MM.1S (cell line): ENCODE measurements around the gene ATP8B4.

Source experiments
- DNase-seq: peaks from one replicate; pipeline ENCODE4 v3.0.0-alpha.2; 2015
- H2AFZ ChIP-seq: fragments of 300-600 bp; sonication (generic); 2 replicates; pipeline ENCODE4 v1.6.0; 2016; ENCODE audit warnings: antibody characterized with exemption, low read length
- H3F3A ChIP-seq: fragments of 300-600 bp; sonication (generic); 2 replicates; pipeline ENCODE4 v1.6.1; 2016; ENCODE audit warnings: mild to moderate bottlenecking, antibody characterized with exemption, low read length, moderate library complexity, mixed read lengths; ENCODE audit not compliant: insufficient read depth
- H3K27ac ChIP-seq: fragments of 300-600 bp; sonication (generic); 2 replicates; pipeline ENCODE4 v1.5.1; 2016; ENCODE audit warnings: mild to moderate bottlenecking, low read length
- H3K27me3 ChIP-seq: fragments of 300-600 bp; sonication (generic); replicated peaks from 2 replicates; pipeline ENCODE4 v1.6.0; 2016; ENCODE audit warnings: low read length; ENCODE audit not compliant: insufficient read depth
- H3K36me3 ChIP-seq: fragments of 300-600 bp; sonication (generic); replicated peaks from 2 replicates; pipeline ENCODE4 v1.6.1; 2016; ENCODE audit warnings: mild to moderate bottlenecking, low read length, mixed read lengths; ENCODE audit not compliant: insufficient read depth
- H3K4me1 ChIP-seq: fragments of 300-600 bp; sonication (generic); 2 replicates; pipeline ENCODE4 v1.6.1; 2016; ENCODE audit warnings: low read length, mixed read lengths
- H3K4me2 ChIP-seq: fragments of 300-600 bp; sonication (generic); 2 replicates; pipeline ENCODE4 v1.6.0; 2016; ENCODE audit warnings: low read depth, low read length
- H3K4me3 ChIP-seq: fragments of 300-600 bp; sonication (generic); 2 replicates; pipeline ENCODE4 v1.5.1; 2016; ENCODE audit warnings: low read length, mixed read lengths
- H3K79me2 ChIP-seq: fragments of 300-600 bp; sonication (generic); 2 replicates; pipeline ENCODE4 v1.6.1; 2016; ENCODE audit warnings: mixed run types, low read length, mixed read lengths
- H3K9ac ChIP-seq: fragments of 300-600 bp; sonication (generic); 2 replicates; pipeline ENCODE4 v1.6.1; 2016; ENCODE audit warnings: low read length, mixed read lengths
- H3K9me2 ChIP-seq: fragments of 300-600 bp; sonication (generic); replicated peaks from 2 replicates; pipeline ENCODE4 v1.6.1; 2016; ENCODE audit warnings: mild to moderate bottlenecking, low read length, mixed read lengths; ENCODE audit not compliant: insufficient read depth
- H3K9me3 ChIP-seq: fragments of 300-600 bp; sonication (generic); replicated peaks from 2 replicates; pipeline ENCODE4 v1.6.1; 2016; ENCODE audit warnings: mild to moderate bottlenecking, low read length, mixed read lengths; ENCODE audit not compliant: insufficient read depth
- H4K20me1 ChIP-seq: fragments of 300-600 bp; sonication (generic); 2 replicates; pipeline ENCODE4 v1.6.1; 2016; ENCODE audit warnings: mild to moderate bottlenecking, low read length, moderate library complexity, mixed read lengths; ENCODE audit not compliant: insufficient read depth
- EZH2 ChIP-seq: fragments of 300-600 bp; sonication (generic); optimal IDR thresholded peaks from 2 replicates; pipeline ENCODE3; 2017; ENCODE audit warnings: low read depth, mild to moderate bottlenecking, antibody characterized with exemption, low read length, mixed read lengths
- EZH2phosphoT487 ChIP-seq: fragments of 300-600 bp; sonication (generic); IDR thresholded peaks from 2 replicates; pipeline ENCODE4 v1.6.1; 2018; ENCODE audit warnings: antibody characterized with exemption, low read length
- TF ChIP-seq, protein P1 (sequence below): fragments of 300-600 bp; sonication (generic); IDR thresholded peaks from 2 replicates; pipeline ENCODE4 v1.5.1; 2016; ENCODE audit warnings: antibody characterized with exemption, low read length, mixed read lengths

Gene ATP8B4

DNA sequence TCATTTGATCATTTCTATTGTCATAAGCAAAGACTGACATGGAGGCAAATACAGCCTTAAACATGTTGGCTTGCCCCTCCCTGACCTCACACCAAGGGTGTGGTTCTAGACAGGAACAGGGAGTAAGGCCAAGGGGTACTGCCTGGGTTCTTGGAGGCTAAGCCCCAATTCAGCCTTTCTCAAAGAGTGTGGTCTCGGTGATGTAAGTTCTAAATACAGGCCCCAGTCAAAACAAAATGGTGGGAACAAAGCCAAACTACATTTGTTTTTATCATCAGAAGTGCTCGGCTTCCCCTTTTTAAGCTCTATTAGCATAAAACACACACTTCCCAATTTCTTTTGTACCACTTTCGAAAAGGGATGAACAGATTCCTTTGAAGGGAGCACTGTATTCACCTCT, 129.5 kb downstream of the ATP8B4 start:
- Histone ChIP-seq H2AFZ (no peak overlapping the region), H3K9ac (no peak overlapping the region), H4K20me1 (no peaks in the 10 kb centered on the region), H3K27me3 (no peaks in the 10 kb centered on the region), H3K4me1 (no peaks in the 10 kb centered on the region), H3K9me3 (no peaks in the 10 kb centered on the region), H3K4me2 (no peak overlapping the region), H3F3A (no peaks in the 10 kb centered on the region), H3K36me3 (no peaks in the 10 kb centered on the region), H3K79me2 (no peaks in the 10 kb centered on the region), H3K27ac (no peak overlapping the region), H3K4me3 (no peak overlapping the region), H3K9me2 (no peaks in the 10 kb centered on the region)
- no peak for DNase-seq
- TF ChIP-seq EZH2phosphoT487 (no peak), EZH2 (no peak)
- TF ChIP-seq, protein P1, sequence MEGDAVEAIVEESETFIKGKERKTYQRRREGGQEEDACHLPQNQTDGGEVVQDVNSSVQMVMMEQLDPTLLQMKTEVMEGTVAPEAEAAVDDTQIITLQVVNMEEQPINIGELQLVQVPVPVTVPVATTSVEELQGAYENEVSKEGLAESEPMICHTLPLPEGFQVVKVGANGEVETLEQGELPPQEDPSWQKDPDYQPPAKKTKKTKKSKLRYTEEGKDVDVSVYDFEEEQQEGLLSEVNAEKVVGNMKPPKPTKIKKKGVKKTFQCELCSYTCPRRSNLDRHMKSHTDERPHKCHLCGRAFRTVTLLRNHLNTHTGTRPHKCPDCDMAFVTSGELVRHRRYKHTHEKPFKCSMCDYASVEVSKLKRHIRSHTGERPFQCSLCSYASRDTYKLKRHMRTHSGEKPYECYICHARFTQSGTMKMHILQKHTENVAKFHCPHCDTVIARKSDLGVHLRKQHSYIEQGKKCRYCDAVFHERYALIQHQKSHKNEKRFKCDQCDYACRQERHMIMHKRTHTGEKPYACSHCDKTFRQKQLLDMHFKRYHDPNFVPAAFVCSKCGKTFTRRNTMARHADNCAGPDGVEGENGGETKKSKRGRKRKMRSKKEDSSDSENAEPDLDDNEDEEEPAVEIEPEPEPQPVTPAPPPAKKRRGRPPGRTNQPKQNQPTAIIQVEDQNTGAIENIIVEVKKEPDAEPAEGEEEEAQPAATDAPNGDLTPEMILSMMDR = no peak

- Histone ChIP-seq H3K4me3 (no peak overlapping the region), H3K79me2 (no peaks in the 10 kb centered on the region), H3K4me2 (no peak overlapping the region), H3K9ac (no peak overlapping the region), H3K4me1 (no peaks in the 10 kb centered on the region), H3K9me3 (no peaks in the 10 kb centered on the region), H3K36me3 (no peaks in the 10 kb centered on the region), H3K27me3 (no peaks in the 10 kb centered on the region), H2AFZ (no peak overlapping the region), H3K9me2 (no peaks in the 10 kb centered on the region), H3F3A (no peaks in the 10 kb centered on the region), H4K20me1 (no peaks in the 10 kb centered on the region), H3K27ac (no peak overlapping the region)
- TF ChIP-seq, protein P1 = no peak
- no peak for TF ChIP-seq EZH2
- DNase-seq = no peak
These were observed 130.3 kb downstream of the ATP8B4 start for GRCh38 chr15:49988766-49989165.

DNA sequence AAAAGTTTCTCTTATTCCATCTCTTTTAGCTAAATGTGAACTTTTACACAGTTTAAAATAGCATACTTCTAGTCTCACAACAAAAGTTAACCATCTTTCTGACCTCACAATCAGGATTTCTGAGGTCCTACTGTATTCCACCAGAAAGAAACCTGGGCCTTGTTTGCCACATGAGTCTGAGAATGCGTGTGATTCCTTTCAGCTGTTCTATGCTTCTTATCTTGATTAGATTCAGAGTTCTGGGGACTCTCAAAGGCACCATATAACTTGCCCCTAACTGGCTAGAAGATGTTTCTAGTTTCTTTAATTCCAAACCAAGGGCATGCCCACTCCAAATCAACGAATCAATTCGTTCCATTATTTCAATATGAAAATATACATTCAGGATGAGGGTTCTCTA, 131.1 kb downstream of the ATP8B4 start:
- no peaks in the 10 kb centered on the region for H3F3A ChIP-seq
- no peak overlapping the region for H3K4me2 ChIP-seq
- no peak overlapping the region for H3K27ac ChIP-seq
- no peak overlapping the region for H2AFZ ChIP-seq
- no peaks in the 10 kb centered on the region for H4K20me1 ChIP-seq
- H3K9me2 ChIP-seq = no peaks in the 10 kb centered on the region
- H3K27me3 ChIP-seq = no peaks in the 10 kb centered on the region
- no peak for DNase-seq
- H3K4me1 ChIP-seq = no peaks in the 10 kb centered on the region
- no peaks in the 10 kb centered on the region for H3K36me3 ChIP-seq
- TF ChIP-seq EZH2 (no peak), EZH2phosphoT487 (no peak)
- TF ChIP-seq, protein P1 = no peak
- H3K79me2 ChIP-seq = no peaks in the 10 kb centered on the region
- H3K9ac ChIP-seq = no peak overlapping the region
- no peak overlapping the region for H3K4me3 ChIP-seq
- H3K9me3 ChIP-seq = no peaks in the 10 kb centered on the region
